HL-60 (cell line): ENCODE measurements around the gene MARVELD3.

Experiments used
- GABPA ChIP-seq: IDR thresholded peaks from 2 replicates; pipeline ENCODE4 v1.6.1; 2012; ENCODE audit warnings: low read depth
- POLR2AphosphoS5 ChIP-seq: IDR thresholded peaks from 2 replicates; pipeline ENCODE4 v1.6.1; 2012; ENCODE audit warnings: low read depth
- TF ChIP-seq, protein P1 (sequence below): IDR thresholded peaks from one replicate; pipeline ENCODE4 v1.5.1; 2011; ENCODE audit warnings: low read length, control low read depth, inconsistent platforms; ENCODE audit not compliant: insufficient read depth
- TF ChIP-seq, protein P2 (sequence below): IDR thresholded peaks from 2 replicates; pipeline ENCODE4 v1.6.1; 2012; ENCODE audit warnings: low read depth; ENCODE audit not compliant: insufficient replicate concordance

DNA sequence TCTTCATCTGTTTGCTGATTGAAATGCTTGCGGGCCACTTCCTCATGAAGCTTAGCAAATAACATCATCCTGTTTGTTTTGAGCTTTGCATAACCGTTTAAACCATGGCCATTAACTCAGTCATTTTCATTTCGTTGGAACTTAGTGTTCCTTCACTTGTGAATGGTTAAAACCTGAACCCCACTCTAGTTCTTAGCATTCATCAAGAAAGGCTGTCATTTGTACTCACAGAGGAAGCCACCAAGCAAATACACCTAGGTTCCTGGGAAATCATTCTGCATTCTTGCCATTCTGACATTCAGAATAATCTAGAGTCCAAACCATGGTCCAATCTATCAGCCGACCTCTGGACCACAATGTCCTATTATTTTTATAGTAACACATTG, 40.7 kb upstream of the MARVELD3 start:
- TF ChIP-seq, protein P1, sequence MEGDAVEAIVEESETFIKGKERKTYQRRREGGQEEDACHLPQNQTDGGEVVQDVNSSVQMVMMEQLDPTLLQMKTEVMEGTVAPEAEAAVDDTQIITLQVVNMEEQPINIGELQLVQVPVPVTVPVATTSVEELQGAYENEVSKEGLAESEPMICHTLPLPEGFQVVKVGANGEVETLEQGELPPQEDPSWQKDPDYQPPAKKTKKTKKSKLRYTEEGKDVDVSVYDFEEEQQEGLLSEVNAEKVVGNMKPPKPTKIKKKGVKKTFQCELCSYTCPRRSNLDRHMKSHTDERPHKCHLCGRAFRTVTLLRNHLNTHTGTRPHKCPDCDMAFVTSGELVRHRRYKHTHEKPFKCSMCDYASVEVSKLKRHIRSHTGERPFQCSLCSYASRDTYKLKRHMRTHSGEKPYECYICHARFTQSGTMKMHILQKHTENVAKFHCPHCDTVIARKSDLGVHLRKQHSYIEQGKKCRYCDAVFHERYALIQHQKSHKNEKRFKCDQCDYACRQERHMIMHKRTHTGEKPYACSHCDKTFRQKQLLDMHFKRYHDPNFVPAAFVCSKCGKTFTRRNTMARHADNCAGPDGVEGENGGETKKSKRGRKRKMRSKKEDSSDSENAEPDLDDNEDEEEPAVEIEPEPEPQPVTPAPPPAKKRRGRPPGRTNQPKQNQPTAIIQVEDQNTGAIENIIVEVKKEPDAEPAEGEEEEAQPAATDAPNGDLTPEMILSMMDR = no peak
- TF ChIP-seq POLR2AphosphoS5 (no peak), GABPA (no peak)
- TF ChIP-seq, protein P2, sequence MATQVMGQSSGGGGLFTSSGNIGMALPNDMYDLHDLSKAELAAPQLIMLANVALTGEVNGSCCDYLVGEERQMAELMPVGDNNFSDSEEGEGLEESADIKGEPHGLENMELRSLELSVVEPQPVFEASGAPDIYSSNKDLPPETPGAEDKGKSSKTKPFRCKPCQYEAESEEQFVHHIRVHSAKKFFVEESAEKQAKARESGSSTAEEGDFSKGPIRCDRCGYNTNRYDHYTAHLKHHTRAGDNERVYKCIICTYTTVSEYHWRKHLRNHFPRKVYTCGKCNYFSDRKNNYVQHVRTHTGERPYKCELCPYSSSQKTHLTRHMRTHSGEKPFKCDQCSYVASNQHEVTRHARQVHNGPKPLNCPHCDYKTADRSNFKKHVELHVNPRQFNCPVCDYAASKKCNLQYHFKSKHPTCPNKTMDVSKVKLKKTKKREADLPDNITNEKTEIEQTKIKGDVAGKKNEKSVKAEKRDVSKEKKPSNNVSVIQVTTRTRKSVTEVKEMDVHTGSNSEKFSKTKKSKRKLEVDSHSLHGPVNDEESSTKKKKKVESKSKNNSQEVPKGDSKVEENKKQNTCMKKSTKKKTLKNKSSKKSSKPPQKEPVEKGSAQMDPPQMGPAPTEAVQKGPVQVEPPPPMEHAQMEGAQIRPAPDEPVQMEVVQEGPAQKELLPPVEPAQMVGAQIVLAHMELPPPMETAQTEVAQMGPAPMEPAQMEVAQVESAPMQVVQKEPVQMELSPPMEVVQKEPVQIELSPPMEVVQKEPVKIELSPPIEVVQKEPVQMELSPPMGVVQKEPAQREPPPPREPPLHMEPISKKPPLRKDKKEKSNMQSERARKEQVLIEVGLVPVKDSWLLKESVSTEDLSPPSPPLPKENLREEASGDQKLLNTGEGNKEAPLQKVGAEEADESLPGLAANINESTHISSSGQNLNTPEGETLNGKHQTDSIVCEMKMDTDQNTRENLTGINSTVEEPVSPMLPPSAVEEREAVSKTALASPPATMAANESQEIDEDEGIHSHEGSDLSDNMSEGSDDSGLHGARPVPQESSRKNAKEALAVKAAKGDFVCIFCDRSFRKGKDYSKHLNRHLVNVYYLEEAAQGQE = no peak
